PC-9 (cell line): Measurements from ENCODE around the gene PLEKHH1. TPM values are rescaled to one million over a fixed set of nuclear protein-coding genes. Genes with fewer than 3 reads are reported as not detected.

ENCODE experiments used
- BruUV-seq: library from RNA; stranded (reverse); fragments of 400-500 nt; replicated peaks from 2 replicates; lab custom pipeline; 2021; lab: Mats Ljungman, UMichigan
- CTCF ChIA-PET: fragments of 300-600 bp; sonication (Branson Sonifier 250); formaldehyde crosslinking; loops from one replicate; lab custom pipeline; 2022; ENCODE audit warnings: antibody characterized with exemption; lab: Charles Lee
- POLR2A ChIA-PET: fragments of 300-600 bp; sonication (Branson Sonifier 250); formaldehyde crosslinking; loops from one replicate; lab custom pipeline; 2022; ENCODE audit warnings: antibody characterized with exemption; ENCODE audit not compliant: unreplicated experiment; lab: Charles Lee
- DNase-seq, 2 experiments: peaks; one replicate each; pipeline versions ENCODE4 v3.0.0 to v3.0.0-alpha.2; 2015 to 2022; ENCODE audit warnings: mixed read lengths in 1 of 2
- H2AFZ ChIP-seq: fragments of 200-600 bp; sonication (generic); 2 replicates; pipeline ENCODE4 v1.8.1; 2017; ENCODE audit warnings: antibody characterized with exemption
- H3F3A ChIP-seq: fragments of 200-600 bp; sonication (generic); 2 replicates; pipeline ENCODE4 v1.8.1; 2017; ENCODE audit warnings: antibody characterized with exemption, mild to moderate bottlenecking, low read depth; ENCODE audit not compliant: insufficient read depth
- H3K27ac ChIP-seq: fragments of 200-600 bp; sonication (generic); 2 replicates; pipeline ENCODE4 v1.6.1; 2016; ENCODE audit warnings: mixed run types
- H3K27me3 ChIP-seq: fragments of 200-600 bp; sonication (generic); 2 replicates; pipeline ENCODE4 v1.6.1; 2016; ENCODE audit warnings: low read depth, mixed run types; ENCODE audit not compliant: insufficient read depth
- H3K36me3 ChIP-seq: fragments of 200-600 bp; sonication (generic); 2 replicates; pipeline ENCODE4 v1.6.1; 2016; ENCODE audit warnings: low read depth, mixed run types
- H3K4me1 ChIP-seq: fragments of 200-600 bp; sonication (generic); replicated peaks from 2 replicates; pipeline ENCODE4 v1.6.1; 2016; ENCODE audit warnings: mixed run types; ENCODE audit not compliant: insufficient read depth
- H3K4me2 ChIP-seq: fragments of 200-600 bp; sonication (generic); 2 replicates; pipeline ENCODE4 v1.6.1; 2017; ENCODE audit warnings: mixed run types
- H3K4me3 ChIP-seq: fragments of 200-600 bp; sonication (generic); 2 replicates; pipeline ENCODE4 v1.6.1; 2016; ENCODE audit warnings: mixed run types
- H3K79me2 ChIP-seq: fragments of 200-600 bp; sonication (generic); 2 replicates; pipeline ENCODE4 v1.6.1; 2017; ENCODE audit warnings: low read depth, mixed run types
- H3K9me2 ChIP-seq: fragments of 200-600 bp; sonication (generic); 2 replicates; pipeline ENCODE4 v1.8.1; 2017; ENCODE audit warnings: mild to moderate bottlenecking; ENCODE audit not compliant: insufficient read depth
- H3K9me3 ChIP-seq: fragments of 200-600 bp; sonication (generic); 2 replicates; pipeline ENCODE4 v1.8.1; 2016; ENCODE audit warnings: low read depth; ENCODE audit not compliant: insufficient read depth
- H4K20me1 ChIP-seq: fragments of 200-600 bp; sonication (generic); 2 replicates; pipeline ENCODE4 v1.8.1; 2017; ENCODE audit not compliant: insufficient read depth
- EZH2 ChIP-seq: fragments of 200-600 bp; sonication (generic); IDR thresholded peaks from 2 replicates; pipeline ENCODE4 v1.8.0; 2017; ENCODE audit warnings: antibody characterized with exemption, low read depth
- intact Hi-C: fragments of 100-400 bp; cut with micrococcal nuclease; formaldehyde crosslinking; loops from one replicate; pipeline ENCODE4 v1.10.0; 2022; ENCODE audit not compliant: unreplicated experiment
- total RNA-seq: library from RNA; stranded (reverse); gene quantifications from 2 replicates; pipeline ENCODE4 v1.2.3, GENCODE V29; 2021
- TF ChIP-seq, protein P1 (sequence below): fragments of 200-600 bp; sonication (generic); conservative IDR thresholded peaks from 2 replicates; pipeline ENCODE4 v1.6.1; 2017; ENCODE audit warnings: mixed run types, antibody characterized with exemption, mild to moderate bottlenecking, moderate library complexity

PLEKHH1 gene
- total RNA-seq, 1 experiment from 2014 or later = 13.6 TPM

DNA sequence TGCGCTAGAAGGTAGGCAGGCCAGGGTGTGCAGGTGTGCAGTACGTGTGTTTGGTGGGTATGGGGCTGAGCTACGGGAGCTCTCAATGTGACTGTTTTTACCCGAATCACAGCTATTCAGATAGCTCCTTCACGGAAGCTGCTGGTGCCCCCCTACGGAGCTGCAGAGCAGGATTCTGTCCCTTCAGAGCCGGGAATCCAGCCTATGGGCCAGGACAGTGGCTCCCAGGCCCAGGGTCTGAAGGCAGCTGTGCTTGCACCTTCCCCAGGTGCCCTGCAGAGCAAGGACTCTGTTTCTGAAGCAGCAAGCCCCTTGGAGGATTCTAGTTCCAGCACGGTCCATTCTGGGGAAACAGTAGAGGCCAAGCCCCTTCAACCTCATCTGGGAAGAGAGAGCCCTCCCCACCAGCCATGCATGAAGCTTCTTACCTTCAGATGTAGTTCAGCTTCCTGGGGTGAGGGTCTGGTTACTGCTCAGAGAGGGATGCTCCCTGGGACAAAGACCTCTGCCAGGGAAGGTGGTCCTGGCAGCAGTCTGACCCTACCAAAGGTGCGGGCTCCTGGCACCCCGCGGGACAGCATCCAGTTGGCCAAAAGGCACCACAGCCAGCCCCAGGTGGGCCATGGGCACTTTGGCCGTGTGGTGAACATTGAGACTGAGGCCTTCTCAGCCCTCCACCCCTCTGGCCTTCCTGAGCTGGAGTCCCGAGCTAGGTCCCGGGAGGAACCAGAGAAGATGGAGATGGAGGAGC lies 29.1 kb downstream of the PLEKHH1 start:
- Histone ChIP-seq H3K4me1 (0 out of 2 replicates have a peak, but pooled peaks cover under 1% of the 10 kb centered on the region), H3K9me3 (no peaks in the 10 kb centered on the region), H3K4me2 (no peak overlapping the region), H2AFZ (no peak overlapping the region), H3K4me3 (no peak overlapping the region), H3K9me2 (no peaks in the 10 kb centered on the region), H3K27me3 (no peaks in the 10 kb centered on the region), H3K79me2 (no peaks in the 10 kb centered on the region), H3F3A (no peaks in the 10 kb centered on the region), H3K36me3 (no peaks in the 10 kb centered on the region), H4K20me1 (no peaks in the 10 kb centered on the region), H3K27ac (no peak overlapping the region)
- no peak for TF ChIP-seq EZH2
- intact Hi-C loops = no loop called here
- ChIA-PET CTCF (no interaction called here), POLR2A (no interaction called here)
- no peak for DNase-seq
- no TSS peak for BruUV-seq

- ChIA-PET CTCF (no interaction called here), POLR2A (no interaction called here)
- Histone ChIP-seq H2AFZ (no peak overlapping the region), H3K27ac (no peak overlapping the region), H3K27me3 (no peaks in the 10 kb centered on the region), H4K20me1 (no peaks in the 10 kb centered on the region), H3K4me1 (peaks cover 6% of the 10 kb centered on the region; the same call in 1 of the 2 replicates), H3K9me2 (no peaks in the 10 kb centered on the region), H3K36me3 (no peaks in the 10 kb centered on the region), H3K4me3 (no peak overlapping the region), H3K79me2 (no peaks in the 10 kb centered on the region), H3F3A (no peaks in the 10 kb centered on the region), H3K9me3 (no peaks in the 10 kb centered on the region), H3K4me2 (no peak overlapping the region)
- no TSS peak for BruUV-seq
- DNase-seq = no peak
- TF ChIP-seq EZH2 = no peak
- TF ChIP-seq, protein P1, sequence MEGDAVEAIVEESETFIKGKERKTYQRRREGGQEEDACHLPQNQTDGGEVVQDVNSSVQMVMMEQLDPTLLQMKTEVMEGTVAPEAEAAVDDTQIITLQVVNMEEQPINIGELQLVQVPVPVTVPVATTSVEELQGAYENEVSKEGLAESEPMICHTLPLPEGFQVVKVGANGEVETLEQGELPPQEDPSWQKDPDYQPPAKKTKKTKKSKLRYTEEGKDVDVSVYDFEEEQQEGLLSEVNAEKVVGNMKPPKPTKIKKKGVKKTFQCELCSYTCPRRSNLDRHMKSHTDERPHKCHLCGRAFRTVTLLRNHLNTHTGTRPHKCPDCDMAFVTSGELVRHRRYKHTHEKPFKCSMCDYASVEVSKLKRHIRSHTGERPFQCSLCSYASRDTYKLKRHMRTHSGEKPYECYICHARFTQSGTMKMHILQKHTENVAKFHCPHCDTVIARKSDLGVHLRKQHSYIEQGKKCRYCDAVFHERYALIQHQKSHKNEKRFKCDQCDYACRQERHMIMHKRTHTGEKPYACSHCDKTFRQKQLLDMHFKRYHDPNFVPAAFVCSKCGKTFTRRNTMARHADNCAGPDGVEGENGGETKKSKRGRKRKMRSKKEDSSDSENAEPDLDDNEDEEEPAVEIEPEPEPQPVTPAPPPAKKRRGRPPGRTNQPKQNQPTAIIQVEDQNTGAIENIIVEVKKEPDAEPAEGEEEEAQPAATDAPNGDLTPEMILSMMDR = no peak
- intact Hi-C loops = no loop called here
These were observed 29.7 kb downstream of the PLEKHH1 start for GRCh38 chr14:67562776-67563150.

GRCh38 chr14:67564236-67564635 lies 31.1 kb downstream of the PLEKHH1 start:
- no peak for TF ChIP-seq EZH2
- TF ChIP-seq, protein P1 = no peak

More at GRCh38 chr14:67564236-67564635, 31.1 kb downstream of the PLEKHH1 start:
- Histone ChIP-seq H3K27ac (no peak overlapping the region), H3K4me1 (peaks cover 8% of the 10 kb centered on the region; the same call in 1 of the 2 replicates), H3K27me3 (no peaks in the 10 kb centered on the region), H3K9me3 (no peaks in the 10 kb centered on the region), H3K36me3 (no peaks in the 10 kb centered on the region), H4K20me1 (no peaks in the 10 kb centered on the region), H2AFZ (no peak overlapping the region), H3F3A (no peaks in the 10 kb centered on the region), H3K9me2 (no peaks in the 10 kb centered on the region), H3K79me2 (no peaks in the 10 kb centered on the region), H3K4me2 (no peak overlapping the region), H3K4me3 (no peak overlapping the region)
- no peak for DNase-seq
- CTCF ChIA-PET = interaction anchor here (0.7 kb wide), 1 partner anchor 36 kb away, joined by 7 read pairs; no protein-coding TSS in a partner anchor
- POLR2A ChIA-PET = no interaction called here
- intact Hi-C loops = no loop called here
- BruUV-seq = no TSS peak
